Measurements from ENCODE around the gene KCNQ2.

KCNQ2 gene

DNA sequence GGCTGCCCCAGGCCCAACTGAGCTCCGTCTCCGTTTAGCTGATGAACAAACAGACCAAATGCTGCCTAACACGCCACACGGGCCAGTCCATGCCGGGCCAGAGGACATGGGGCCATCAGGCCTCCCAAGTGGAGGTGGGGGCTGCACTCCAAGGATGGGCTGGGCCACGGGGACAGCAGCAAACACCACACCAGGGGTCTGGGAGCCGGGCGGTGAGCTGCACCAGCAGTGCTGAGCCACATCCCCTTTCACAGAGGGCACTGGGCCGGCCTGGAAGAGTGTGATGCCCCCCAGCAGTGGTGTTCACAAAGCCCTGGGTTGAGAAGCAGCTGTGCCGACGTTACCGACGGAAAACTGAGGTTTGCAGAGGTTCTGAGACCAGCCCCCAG is 2.7 kb downstream of the KCNQ2 start:
- no peak for DNase-seq

DNA sequence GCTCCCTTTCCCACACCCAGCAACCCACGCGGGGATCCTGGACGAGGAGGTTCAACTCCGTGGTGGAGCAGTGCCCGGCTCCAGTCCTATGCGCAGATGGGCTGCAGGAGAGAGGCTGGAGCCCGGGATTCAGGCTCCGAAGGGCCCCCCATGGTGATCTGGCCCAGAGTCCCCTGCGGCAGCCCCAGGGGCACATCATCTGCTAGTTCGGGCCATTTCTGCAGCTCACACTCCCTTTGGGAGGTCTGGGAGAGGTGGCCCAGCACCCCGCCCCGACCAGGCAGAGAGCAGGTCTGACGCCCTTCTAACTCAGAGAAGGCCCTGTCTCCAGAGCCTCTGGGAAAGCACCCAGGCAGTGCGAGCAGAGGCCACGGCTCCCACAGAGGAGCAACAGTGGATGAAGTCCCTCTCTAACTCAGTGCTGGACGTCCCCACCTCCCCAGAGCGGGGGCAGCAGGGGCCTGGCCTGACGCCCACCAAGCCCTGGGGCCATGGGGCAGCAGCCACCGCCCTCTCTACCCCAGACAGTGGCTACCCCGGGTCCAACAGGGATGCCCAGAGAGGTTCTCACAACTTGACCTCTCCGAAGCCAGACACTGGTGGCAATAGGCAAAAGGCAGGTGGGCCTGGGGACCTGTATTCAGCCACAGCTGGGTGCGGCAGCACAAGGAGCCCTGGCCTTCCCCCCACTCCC is 3.3 kb downstream of the KCNQ2 start:
- no peak for DNase-seq

DNA sequence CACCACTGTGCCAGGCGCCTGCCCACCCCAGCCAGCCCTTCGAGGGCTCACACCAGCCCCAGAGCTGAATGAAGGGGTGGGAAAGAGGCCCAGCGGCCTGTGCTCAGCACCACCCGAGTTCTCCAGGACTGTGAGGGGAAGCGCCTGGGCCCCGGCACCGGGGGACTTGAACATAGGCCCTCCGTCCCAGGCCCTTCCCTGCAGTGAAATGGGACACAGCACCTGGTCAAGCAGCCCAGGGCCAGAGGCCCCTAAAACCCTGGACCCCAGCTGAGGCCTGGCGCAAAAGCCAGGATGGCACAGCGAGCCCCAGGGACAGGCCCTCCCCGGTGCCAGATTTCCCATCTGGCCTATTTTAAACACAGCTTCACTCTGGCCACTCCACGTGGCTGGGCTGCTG is 4.0 kb downstream of the KCNQ2 start:
- no peak for DNase-seq

DNA sequence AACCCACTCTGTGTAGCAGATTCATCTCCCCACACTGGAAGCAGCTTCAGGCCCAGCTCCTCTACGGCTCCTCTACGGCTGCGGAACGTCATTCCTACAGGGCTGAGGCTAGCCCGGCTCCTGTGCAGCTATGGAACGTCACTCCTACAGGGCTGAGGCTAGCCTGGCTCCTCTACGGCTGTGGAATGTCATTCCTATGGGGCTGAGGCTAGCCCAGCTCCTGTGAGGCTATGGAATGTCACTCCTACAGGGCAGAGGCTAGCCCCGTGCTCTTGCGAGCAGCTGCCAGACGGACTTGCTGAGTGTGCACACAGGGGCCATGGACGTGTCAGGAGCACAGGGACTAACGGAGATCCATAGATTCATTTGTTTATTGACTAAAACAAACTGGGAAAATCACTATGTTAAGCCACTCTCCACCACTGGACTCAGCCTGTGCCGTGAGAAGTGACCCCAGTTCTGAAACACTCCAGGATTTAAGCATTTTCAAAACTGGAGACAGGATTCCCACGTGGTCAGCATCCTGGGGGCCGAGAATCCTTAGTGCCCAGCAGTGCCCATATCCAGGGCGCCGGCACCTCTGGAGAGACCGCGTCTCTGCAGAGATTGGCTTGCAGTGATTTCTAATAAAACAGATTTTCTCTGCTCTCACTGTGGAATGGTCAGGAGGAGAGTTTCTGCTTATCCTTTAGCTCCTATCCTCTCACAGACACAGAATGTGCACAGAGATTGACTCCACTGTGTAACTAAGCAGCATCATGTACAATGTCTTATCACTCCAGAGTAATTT is 5.0 kb downstream of the KCNQ2 start:
- DNase-seq: no peak

DNA sequence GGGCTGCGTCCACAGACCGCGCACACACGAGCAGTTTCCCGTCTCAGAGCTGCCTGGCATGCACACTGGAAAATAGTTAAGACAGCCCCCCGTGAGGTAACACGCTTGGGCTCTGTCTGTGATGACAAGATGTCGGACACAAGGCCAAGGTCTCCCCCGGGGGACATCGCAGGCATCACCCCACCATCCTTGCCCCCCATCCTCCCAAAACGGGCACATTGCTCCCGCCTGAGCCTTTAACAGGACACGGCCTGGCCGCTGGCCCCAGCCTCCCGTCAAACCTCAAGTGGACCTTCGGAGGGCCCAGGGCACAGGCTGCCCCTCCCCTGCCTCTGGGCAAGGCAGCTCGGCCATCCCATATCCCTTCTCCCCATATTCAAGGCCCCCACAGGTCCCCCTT is 5.6 kb downstream of the KCNQ2 start:
- no peak for DNase-seq

DNA sequence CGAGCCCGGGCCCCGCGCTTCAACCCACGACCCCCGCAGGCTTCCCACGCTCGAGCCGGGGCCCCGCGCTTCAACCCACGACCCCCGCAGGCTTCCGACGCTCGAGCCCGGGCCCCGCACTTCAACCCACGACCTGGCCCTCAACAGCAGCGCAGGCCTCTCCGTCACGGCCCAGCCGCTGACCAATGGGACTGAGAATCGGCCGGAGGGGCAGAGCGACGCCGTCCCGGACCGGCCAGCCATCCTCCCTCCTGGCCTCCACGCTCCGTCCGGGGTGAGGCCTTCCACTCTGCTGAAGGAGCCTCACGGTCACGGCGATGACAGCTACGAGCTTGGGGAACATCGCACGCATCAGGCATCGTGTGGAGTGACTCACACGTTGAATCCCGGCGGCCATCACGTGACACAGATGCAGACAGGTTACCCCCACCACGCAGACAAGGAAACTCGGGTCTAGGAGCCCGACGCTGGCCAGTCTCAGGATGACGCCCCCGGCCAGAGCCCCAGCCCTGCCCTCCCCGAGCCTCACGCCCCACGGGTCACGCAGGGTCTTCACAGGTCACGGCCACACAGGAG is 6.1 kb downstream of the KCNQ2 start:
- no peak for DNase-seq

DNA sequence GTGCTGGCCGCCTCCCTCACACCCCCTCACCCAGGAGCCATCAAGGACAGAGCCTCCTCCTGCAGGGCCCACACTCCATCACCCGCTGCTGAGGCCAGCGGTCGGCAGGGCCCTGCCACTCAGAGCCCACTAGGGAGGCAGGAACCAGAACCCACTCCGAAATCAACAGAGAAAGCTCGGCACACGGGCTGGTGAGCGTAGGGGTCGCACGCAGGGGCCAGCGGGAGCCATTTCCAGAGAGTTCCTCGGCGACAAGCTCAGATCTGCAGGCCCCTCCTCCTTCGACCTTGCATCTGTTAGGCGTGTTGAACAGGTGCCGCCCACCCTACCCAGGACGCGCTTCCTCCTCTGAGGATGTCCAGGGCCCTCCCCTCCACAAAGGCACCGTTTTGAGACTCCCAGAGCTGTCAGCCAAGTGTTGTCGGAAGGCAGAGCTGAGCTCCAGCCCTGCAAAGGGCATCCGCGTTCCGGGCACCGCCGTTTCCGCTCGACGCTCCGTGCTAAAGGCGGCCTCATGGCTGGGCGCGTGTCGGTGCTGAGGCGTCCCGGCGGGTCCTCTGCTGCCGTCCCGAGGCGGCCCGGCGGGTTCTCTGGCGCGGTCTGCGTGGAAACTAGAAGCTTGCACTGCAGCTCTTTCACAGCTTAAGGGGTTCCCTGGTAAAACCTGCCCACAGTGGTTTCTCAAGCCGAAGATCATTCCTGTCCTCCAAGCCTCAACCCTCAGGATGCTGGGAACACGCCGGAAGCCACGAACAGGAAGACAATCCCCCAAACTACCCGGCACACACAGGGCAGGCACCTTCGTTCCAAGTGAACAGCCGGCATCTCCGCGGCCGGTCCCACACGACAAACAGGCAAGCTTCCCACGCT is 6.8 kb downstream of the KCNQ2 start:
- DNase-seq: no peak

DNA sequence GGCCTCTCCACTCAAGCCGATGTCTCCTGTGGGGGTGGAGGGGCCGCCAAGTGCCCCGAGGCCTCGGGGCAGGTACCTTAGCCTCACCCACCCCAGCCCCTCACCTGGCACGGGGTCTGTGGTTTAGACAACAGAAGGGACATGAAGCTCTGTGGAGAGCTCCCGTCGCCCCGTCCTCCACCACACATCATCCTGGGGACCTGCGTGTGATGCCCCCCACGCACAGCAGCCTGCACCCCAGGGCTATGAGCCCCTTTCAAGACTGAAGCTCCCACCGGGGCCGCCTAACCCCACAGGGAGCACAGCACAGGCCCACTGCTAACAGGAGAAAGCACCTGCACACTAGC is 8.2 kb downstream of the KCNQ2 start:
- DNase-seq: no peak

DNA sequence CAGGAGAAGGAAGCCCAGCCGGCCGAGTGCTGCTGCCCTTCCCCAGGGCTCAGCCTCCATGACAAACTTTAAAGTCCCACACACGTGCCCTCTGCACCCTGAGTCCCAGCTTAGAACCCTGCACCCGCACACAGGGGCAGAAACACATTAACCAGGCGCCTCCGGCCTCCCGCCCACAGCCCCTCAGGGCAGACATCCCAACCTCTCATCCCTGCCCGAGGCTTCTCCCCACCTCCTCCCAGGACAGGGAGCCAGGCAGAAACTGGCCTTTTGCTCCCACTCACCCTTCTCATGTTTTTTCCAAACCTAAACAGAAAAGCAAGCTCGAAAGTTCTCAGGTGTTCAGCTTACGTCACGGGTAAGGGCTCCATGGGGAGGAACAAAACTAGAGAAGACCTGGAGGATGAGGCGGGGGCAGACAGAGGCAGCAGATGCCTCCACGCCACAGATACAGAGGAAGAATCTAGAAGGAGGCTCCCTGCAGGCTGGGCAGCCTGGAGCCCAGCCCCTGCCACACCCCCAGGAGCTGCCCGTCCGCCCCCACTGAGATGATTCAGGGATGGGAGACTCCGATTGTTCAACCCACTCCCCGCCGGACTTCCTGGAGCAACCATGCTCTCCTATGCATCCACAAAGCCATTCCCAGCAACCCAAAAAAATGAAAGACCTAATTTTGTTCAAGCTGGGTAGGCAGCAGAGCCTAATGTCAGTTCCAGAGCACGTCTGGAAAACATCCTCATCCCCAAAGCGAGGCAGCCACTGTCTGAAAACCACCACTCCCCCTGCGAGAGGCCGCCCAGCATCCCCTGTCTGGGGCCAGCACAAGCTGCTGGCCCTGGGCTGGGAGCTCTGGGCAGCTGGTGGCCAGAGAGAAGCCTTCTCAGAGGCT is 8.8 kb downstream of the KCNQ2 start:
- no peak for DNase-seq

DNA sequence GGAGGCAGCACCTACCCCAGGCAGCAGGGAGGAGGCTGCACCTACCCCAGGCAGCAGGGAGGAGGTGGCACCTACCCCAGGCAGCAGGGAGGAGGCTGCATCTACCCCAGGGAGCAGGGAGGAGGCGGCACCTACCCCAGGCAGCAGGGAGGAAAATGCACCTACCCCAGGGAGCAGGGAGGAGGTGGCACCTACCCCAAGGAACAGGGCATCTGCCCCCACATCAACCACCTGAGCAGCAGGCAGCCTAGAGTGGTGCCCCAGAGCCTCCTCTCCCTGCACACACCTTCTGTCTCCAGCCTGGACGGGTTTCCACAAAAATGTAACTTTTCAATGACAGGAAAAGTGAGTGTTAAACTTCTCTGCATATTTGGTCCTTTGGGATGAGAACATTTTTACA is 10.2 kb downstream of the KCNQ2 start:
- DNase-seq: no peak

DNA sequence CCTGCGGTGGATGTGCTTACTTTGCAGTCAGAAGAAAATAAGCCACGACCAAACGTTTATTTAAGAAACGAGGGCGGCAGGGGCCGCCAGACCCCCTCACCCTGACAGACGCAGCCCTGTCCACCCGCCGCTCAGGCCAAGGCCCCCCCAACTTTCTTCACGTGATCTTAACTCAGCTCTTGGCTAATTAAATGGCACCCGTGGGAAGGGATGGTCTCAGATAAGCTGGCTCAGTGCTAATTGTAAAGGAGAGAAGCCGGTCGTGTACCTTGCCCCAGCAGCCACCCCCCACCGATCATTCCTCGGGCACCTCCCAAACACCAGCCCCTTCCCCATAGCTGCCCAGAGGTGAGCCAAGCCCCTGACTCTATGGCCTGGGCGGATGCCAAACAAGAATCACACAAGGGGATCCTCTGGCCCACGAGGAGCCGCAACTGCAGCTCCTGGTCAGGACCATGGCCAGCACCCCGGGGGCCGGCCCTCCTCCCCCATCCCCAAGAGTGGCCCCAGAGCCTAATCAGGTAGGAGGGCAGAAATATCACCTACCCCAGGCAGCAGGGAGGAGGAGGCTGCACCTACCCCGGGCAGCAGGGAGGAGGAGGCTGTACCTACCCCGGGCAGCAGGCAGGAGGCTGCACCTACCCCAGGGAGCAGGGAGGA is 11.2 kb downstream of the KCNQ2 start:
- DNase-seq: no peak

DNA sequence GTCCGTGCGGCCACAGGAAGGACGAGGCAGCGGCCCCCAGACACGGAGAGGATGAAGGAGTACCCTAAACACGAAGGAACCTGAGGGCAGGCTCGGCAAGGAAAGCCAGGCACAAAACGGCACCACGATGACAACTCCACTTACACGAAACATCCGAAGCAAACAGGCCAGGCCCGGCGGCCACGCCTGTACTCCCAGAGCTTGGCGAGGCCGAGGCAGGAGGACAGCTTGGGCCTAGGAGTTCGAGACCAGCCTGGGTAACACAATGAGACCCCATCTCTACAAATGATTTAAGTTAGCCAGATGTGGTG is 13.4 kb downstream of the KCNQ2 start:
- no peak for DNase-seq

DNA sequence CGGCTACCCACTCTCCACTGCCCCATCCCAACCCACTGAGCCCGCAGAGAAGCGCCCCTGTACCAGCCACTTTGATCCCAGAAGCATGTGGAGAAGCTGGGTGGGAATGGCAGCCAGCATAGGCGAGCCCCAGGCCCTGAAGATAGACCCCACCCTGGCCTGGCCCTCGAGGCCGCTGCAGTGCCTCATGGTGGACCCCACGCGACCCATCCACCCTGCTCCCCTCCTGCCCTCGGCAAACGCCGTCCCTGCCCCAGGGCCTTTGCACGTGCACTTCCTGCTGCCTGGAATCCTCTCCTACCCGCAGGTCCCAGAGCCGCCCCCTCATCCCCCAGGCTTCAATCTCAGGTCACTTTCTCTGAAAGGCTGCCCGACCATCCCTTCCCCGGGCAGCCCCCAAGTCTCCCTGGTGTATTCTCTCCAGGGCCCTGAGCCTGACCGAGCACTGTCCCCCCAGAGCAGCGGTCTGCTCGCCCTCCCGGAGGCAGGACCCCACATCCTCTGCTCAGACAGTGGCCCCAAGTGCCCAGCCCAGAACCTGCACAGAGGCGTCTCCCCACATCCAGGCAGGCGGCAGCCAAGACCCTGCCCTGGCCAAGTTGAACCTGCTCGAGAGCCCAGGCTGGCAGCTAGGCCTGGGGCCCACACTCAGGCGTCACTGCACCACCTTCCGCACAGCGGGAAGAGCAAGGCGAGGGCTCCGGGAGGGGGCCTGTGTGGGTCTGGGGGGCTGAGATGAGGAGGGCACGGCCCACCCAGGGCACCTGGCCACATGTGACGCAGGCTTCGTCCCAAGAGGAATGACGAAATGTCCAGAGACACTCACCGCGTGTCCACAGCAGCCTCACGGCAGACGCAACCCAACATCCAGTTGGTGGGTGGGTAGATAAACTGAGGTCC is 14.0 kb downstream of the KCNQ2 start:
- DNase-seq: no peak

DNA sequence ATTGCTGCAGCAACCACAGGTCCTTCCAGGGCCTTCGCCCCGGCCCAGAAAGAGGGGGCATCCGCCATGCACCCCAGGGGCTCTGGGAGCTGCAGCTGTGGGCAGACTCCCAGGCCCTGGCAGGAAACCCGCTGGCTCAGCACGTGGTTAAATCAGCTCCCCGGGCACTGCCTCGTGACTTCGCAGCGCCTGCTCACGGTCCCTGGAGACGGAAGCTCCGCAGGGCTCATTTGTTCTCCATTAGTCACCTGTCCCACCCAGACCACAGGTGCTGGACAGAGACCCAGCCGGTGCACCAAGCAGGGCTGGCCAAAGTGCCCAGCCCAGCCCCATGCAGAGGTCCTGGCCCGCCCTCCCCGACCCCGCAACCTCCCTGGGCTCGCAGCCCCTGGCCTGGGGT is 14.7 kb downstream of the KCNQ2 start:
- DNase-seq: no peak

DNA sequence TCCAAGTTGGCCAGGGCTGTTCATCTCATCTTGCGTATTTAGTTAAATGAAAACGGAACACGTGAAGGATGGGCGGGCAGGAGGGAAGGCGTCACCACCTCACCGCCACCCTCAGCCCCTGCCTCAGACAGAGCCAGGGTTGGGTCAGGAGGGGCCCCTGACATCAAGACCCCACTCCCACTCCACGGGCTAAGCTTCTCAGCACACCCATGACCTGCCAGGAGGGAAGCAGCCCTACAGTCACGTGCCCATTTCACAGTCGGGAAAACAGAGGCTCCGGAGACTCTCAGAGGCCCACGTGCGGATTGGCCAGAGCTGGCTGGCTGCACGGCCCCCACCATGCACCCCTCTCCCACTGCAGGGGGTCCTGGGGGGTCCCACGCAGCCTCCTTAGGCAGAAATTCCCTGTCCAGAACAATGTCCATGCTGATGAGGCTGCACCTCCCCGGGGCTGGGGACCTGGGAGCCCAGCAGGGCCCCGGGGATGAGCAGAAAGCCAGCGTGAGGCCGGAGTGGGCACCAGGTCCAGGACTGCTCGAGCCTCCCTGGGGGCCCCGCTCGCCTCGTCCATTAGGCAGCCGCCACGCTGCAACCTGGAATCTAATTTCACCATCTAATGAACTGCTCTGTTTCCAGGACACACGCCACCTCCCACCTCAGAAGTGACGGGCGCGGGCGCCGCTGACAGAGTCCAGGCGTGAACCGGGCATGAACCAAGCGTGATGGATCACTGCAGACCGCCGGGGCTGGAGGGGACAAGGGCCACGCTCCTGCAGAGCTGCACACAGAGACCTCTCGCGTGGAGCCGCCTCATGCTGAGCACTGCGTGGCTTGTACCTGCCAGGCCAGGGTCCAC is 15.8 kb downstream of the KCNQ2 start:
- no peak for DNase-seq

DNA sequence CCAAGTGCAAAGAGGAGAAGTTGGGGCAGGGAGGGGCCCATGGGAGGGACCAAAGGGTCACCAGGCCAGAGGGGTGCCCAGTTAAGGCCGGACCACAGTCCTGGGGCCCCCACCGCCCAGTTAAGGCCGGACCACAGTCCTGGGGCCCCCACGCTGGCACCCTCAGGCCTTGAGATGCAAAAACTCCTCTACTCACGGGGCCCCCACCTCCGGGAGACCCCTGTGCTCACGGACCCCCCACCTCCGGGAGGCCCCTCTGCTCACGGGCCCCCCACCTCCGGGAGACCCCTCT is 16.9 kb downstream of the KCNQ2 start:
- DNase-seq: no peak

DNA sequence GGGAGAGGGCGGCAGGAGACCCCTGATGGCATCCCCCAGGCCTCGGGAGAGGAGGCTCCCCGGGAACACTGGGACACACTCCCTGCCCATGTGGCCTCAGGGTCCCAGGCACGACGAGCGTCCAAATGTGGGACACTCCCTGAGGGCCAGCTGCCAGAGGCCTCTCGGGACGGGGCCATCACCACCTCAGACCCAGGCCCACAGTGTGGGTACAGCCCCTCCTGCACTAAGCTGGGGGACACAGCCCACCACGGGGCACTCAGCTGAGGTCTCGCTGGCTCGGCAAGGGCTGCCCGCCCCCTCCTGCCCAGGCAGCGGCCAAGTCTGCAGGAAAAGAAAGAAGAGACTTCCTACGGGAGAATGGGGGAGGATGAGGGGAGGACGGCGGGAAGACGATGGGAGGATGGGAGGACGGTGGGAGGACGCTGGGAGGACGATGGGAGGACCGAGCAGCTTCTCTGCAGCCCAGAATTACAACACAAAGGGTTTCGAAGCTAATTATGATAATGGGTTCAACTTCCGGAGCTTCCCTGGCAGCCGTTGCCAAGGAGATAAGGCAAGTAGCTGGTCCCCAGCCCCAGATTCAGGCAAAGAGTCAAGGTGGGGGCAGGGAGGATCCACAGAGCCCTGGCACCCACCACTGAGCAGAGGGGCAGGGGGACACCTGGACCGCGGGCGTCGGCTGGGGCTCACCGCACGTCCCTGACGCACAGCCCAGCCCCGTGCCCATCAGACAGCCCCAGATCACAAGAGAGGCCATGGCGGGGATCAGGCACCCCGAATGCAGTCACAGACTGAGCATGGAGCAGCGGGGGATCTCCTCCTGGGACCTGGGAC is 17.5 kb downstream of the KCNQ2 start:
- DNase-seq: no peak

DNA sequence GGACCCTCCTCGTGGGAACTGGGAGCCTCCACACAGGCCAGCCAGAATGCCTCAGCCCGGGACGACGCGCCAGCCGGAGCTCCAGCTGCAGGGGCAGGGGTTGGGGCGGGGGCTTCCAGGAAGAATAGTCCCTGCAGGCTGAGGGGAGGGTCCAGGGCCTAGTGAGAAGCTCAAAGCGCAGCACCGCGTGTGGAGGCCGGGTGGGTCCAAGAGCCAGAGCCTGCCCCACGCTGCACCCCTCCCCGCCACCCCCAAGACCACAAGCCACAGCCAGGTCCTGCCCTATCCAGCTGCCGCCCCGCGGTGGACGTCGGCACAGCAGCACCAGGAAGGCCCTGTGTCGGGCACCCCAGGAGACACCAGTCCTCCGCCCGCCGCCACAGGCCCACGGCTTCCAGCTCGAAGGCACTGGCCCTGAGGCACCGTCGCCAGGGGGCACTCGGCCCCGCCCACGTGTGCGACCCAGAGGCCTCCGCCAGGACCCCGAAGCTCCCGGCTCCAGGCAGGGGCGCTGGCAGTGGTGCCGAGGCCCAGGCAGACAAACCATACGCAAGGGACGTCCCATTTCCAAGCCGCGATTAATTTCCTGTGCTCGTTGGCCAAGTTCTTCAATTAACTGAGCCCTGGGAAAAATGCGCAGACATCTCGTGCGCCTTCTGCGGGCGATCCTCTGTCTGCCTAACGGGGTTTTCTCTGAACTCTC is 19.5 kb downstream of the KCNQ2 start:
- DNase-seq: no peak

DNA sequence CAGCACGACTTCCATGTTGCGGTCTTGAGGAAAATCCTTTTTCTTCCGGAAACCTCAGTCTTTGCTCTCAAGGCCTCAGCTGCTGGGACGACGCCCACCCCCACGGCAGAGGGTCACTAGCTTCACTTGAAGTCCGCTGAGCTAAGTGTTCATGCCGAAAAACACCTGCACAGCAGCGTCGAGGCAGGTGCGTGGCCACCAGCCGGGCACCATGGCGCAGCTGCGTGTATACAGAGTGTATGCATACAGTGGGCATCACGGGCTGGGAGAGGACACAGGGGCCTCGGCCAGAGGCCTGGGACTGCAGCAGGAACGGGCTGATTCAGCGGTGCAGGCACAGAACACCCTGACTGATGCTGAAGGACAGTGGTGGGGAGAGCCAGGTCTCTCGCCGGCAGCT is 20.1 kb downstream of the KCNQ2 start:
- DNase-seq: no peak
